Activated CD8-positive, alpha-beta T cell treated with anti-CD3 and anti-CD28 coated beads for 36 hours (primary cell): Measurements from ENCODE around the gene ZNF22. TPM values are rescaled to one million over a fixed set of nuclear protein-coding genes. Genes with fewer than 3 reads are reported as not detected.
"Not testable (repeated sequence)": the region's sequence is repeated elsewhere in the genome, so short reads cannot be mapped to it uniquely, and the experiment has no call there.

Experiments
- ATAC-seq: fragments of 200-7000 bp; cut with Tn5 transposase; one replicate; pipeline ENCODE4 v1.10.0; 2021; ENCODE audit warnings: mild to moderate bottlenecking, moderate library complexity
- CTCF ChIA-PET: fragments of 350-600 bp; sonication (Branson Sonifier 250); formaldehyde crosslinking; loops from one replicate; lab custom pipeline; 2021; ENCODE audit warnings: antibody characterized with exemption; lab: Charles Lee
- POLR2A ChIA-PET: fragments of 350-600 bp; sonication (Branson Sonifier 250); formaldehyde crosslinking; loops from one replicate; lab custom pipeline; 2021; ENCODE audit warnings: antibody characterized with exemption; lab: Charles Lee
- DNase-seq: peaks from one replicate; pipeline ENCODE4 v3.0.0-alpha.2; 2020
- H3K27ac Mint-ChIP-seq: one replicate; pipeline ENCODE4 v1.8.0; 2021; ENCODE audit warnings: mild to moderate bottlenecking, mixed read lengths
- H3K27me3 Mint-ChIP-seq: one replicate; pipeline ENCODE4 v1.8.0; 2021; ENCODE audit warnings: mixed read lengths
- H3K36me3 Mint-ChIP-seq: one replicate; pipeline ENCODE4 v1.8.0; 2021; ENCODE audit warnings: low read depth, mixed read lengths
- H3K4me1 Mint-ChIP-seq: one replicate; pipeline ENCODE4 v1.8.0; 2021; ENCODE audit warnings: low read depth, mixed read lengths
- H3K4me3 Mint-ChIP-seq: one replicate; pipeline ENCODE4 v1.8.0; 2021; ENCODE audit warnings: mild to moderate bottlenecking, moderate library complexity, mixed read lengths
- H3K9me3 Mint-ChIP-seq: one replicate; pipeline ENCODE4 v1.8.0; 2021; ENCODE audit warnings: mixed read lengths
- intact Hi-C: fragments of 100-400 bp; cut with micrococcal nuclease; formaldehyde crosslinking; loops from one replicate; pipeline ENCODE4 v1.10.0; 2022
- total RNA-seq, 2 experiments: library from RNA; stranded (reverse); gene quantifications; one replicate each; pipeline ENCODE4 v1.2.3, GENCODE V29; 2021
- TF ChIP-seq, protein P1 (sequence below): fragments of 200-600 bp; IDR thresholded peaks from one replicate; pipeline ENCODE4 v1.8.0; 2022; ENCODE audit warnings: antibody characterized with exemption, mild to moderate bottlenecking

The ZNF22 gene
- total RNA-seq, 2 experiments from 2014 or later: 34.4 to 37.6 TPM

DNA sequence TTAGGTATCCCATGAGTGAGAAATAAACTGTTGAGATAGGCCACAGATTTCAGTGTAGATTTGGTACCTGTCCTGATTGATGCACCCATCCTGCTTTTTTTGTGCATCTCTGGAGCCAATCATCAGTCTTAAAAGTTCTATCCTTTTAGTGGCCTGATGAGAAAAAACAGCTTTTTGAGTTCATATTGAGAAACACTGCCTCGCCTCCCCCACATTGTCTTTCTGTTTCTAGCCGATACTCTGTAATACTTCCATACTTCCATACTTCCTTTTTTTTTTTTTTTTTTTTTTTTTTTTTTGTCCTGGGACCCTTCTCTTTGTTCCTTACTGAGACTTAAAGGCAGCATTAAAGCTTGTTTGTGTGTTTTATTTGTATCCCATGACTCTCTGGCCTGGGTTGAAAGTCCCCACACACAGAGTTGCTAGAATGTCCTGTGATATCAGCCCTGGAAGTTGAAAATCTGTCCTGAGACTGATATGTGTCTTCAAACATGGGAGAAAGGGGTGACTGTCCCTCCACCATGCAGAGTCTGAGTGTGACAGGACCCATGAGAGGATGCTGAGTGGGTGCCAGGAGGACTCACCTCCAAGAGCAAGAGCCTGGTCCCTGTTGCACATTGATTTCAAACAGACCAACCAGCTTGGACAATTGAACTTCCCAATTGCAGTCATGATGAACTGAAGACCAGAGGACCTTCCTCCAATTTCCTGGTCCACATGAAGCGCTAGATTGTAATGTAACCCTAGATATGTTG is 5.7 kb downstream of the ZNF22 start:
- no peak for DNase-seq
- Mint-ChIP-seq H3K36me3 (peaks cover 41% of the 10 kb centered on the region), H3K27me3 (no peaks in the 10 kb centered on the region), H3K9me3 (peaks cover 26% of the 10 kb centered on the region), H3K4me3 (no peak overlapping the region), H3K4me1 (peaks cover 20% of the 10 kb centered on the region), H3K27ac (no peak overlapping the region)
- intact Hi-C loops: loop anchor here (10.0 kb wide), 1 partner anchor 228 kb away; no protein-coding TSS in a partner anchor
- TF ChIP-seq, protein P1, sequence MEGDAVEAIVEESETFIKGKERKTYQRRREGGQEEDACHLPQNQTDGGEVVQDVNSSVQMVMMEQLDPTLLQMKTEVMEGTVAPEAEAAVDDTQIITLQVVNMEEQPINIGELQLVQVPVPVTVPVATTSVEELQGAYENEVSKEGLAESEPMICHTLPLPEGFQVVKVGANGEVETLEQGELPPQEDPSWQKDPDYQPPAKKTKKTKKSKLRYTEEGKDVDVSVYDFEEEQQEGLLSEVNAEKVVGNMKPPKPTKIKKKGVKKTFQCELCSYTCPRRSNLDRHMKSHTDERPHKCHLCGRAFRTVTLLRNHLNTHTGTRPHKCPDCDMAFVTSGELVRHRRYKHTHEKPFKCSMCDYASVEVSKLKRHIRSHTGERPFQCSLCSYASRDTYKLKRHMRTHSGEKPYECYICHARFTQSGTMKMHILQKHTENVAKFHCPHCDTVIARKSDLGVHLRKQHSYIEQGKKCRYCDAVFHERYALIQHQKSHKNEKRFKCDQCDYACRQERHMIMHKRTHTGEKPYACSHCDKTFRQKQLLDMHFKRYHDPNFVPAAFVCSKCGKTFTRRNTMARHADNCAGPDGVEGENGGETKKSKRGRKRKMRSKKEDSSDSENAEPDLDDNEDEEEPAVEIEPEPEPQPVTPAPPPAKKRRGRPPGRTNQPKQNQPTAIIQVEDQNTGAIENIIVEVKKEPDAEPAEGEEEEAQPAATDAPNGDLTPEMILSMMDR: no peak
- ATAC-seq: no peak
- CTCF ChIA-PET: interaction anchor here (1.3 to 1.9 kb wide), 2 partner anchors 10 to 74 kb away, joined by 3 to 4 read pairs; no protein-coding TSS in a partner anchor
- POLR2A ChIA-PET: interaction anchor here (1.0 to 1.5 kb wide), 2 partner anchors 9 to 14 kb away, joined by 3 to 4 read pairs; no protein-coding TSS in a partner anchor

DNA sequence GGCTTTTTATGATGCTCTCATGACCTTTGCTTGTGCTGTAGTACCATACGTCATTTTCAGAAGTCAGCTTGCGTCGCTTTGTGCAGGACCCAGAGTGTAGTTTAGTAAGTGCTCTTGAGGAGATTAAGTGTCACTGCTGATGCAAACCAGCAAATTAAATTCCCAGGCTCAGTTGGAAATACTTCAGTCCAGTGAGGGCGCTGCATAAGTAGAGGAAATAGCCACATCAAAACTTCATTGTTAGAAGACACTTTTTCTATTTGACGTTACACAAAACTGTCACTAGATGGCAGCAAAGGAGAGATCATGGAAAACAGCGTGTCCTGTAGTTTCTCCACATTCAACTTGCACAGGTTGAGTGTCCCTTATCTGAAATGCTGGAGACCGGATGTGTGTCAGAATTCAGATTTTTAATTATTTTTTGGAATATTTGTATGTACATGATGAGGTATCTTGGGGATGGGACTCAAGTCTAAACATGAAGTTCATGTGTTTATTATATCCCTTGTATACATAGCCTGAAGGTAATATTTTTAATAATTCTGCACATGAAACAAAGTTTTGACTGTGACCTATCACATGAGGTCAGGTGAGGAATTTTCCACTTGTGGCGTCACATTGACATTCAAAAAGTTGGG is 7.9 kb downstream of the ZNF22 start:
- Mint-ChIP-seq H3K4me3 (no peak overlapping the region), H3K36me3 (peaks cover 22% of the 10 kb centered on the region)
- CTCF ChIA-PET: interaction anchor here (1.0 to 1.9 kb wide), 5 partner anchors 8 to 237 kb away, joined by 3 to 4 read pairs (median 4); no protein-coding TSS in a partner anchor

DNA sequence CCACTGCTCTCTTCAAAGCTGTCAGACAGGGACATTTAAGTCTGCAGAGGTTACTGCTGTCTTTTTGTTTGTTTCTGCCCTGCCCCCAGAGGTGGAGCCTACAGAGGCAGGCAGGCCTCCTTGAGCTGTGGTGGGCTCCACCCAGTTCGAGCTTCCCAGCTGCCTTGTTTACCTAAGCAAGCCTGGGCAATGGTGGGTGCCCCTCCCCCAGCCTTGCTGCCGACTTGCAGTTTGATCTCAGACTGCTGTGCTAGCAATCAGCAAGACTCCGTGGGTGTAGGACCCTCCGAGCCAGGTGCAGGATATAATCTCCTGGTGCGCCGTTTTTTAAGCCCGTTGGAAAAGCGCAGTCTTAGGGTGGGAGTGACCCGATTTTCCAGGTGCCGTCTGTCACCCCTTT is 13.8 kb downstream of the ZNF22 start:
- POLR2A ChIA-PET, H3K27me3 Mint-ChIP-seq, H3K4me1 Mint-ChIP-seq, CTCF ChIA-PET, H3K4me3 Mint-ChIP-seq, DNase-seq, ATAC-seq, H3K27ac Mint-ChIP-seq, intact Hi-C loops, H3K36me3 Mint-ChIP-seq, H3K9me3 Mint-ChIP-seq: not testable (repeated sequence)

More for the DNA sequence above, 7.9 kb downstream of the ZNF22 start:
- H3K27ac Mint-ChIP-seq: no peak overlapping the region
- intact Hi-C loops: loop anchor here (10.0 kb wide), 1 partner anchor 226 kb away; no protein-coding TSS in a partner anchor
- TF ChIP-seq, protein P1: peak; percentile 80
- POLR2A ChIA-PET: no interaction called here
- no peaks in the 10 kb centered on the region for H3K27me3 Mint-ChIP-seq
- ATAC-seq (peak; percentile 82), DNase-seq (peak; percentile 31)
- H3K9me3 Mint-ChIP-seq: peaks cover 14% of the 10 kb centered on the region
- H3K4me1 Mint-ChIP-seq: peaks cover 6% of the 10 kb centered on the region

DNA sequence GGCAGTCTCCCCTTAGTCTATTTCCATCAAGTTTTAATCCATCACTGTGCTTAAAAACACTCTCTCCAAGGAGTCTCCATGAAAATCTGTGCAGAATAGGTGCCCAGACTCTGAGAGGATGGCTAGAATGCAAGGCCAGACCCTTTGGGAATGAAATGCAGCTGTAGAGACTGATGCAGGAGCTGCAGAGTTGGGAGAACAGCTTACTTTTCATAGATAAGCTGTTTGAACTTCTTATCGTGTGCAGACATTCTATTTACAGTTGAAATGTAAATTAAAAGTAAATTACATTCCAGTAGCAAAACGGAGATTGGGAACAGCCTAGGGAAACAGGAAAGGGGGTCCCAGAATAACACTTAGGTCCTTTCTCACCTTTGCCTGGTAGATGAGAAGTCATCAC is 14.9 kb downstream of the ZNF22 start:
- CTCF ChIA-PET: interaction anchor here (0.7 to 1.4 kb wide), 2 partner anchors 8 to 157 kb away, joined by 3 to 4 read pairs; no protein-coding TSS in a partner anchor
- Mint-ChIP-seq H3K4me3 (no peak overlapping the region), H3K9me3 (no peaks in the 10 kb centered on the region), H3K27me3 (no peaks in the 10 kb centered on the region), H3K36me3 (no peaks in the 10 kb centered on the region), H3K27ac (no peak overlapping the region), H3K4me1 (no peaks in the 10 kb centered on the region)
- DNase-seq (no peak), ATAC-seq (no peak)
- POLR2A ChIA-PET: no interaction called here
- TF ChIP-seq, protein P1: no peak
- intact Hi-C loops: no loop called here

DNA sequence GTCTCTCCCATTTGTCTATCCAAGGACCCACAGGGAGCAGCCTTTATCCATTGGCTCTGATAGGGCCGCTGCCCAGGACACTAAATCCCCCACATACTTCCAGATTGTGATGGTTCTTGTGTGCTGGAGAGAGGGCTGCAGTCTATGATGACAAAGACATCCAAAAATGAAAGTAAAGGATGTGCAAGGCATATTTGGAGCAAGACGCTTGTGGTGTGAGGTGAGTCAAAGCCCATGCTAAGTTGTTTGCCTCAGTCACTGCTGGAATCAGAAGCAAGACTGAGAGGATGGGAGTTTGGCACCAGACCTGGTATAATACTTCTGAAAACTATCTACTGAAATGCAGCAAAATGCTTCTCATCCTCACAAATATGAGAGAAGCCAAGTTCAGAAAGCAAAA is 22.7 kb downstream of the ZNF22 start:
- DNase-seq (no peak), ATAC-seq (no peak)
- H3K27ac Mint-ChIP-seq: no peak overlapping the region
- ChIA-PET CTCF (no interaction called here), POLR2A (no interaction called here)
- no peaks in the 10 kb centered on the region for H3K36me3 Mint-ChIP-seq
- TF ChIP-seq, protein P1: no peak
- intact Hi-C loops: no loop called here
- H3K4me3 Mint-ChIP-seq: no peak overlapping the region
- H3K9me3 Mint-ChIP-seq: peaks cover 10% of the 10 kb centered on the region
- H3K4me1 Mint-ChIP-seq: no peaks in the 10 kb centered on the region
- no peaks in the 10 kb centered on the region for H3K27me3 Mint-ChIP-seq
